ENCODE results near the gene BUB1B.

GRCh38 chr15:40250771-40251483, 90.1 kb downstream of the BUB1B start:
- TF ChIP-seq CTCF (IDR thresholded peaks at IDR 0.05) (no peak), POLR2A (IDR thresholded peaks at IDR 0.05) (no peak), EP300 (IDR thresholded peaks at IDR 0.05) (no peak), POLR2AphosphoS5 (IDR thresholded peaks at IDR 0.05) (no peak)
